HG03025 (cell line): Measurements from ENCODE around the gene UMPS.
"Not testable (repeated sequence)": the region's sequence is repeated elsewhere in the genome, so short reads cannot be mapped to it uniquely, and the experiment has no call there.

Source experiments
- ATAC-seq: cut with Tn5 transposase; IDR thresholded peaks from one replicate; pipeline ENCODE4 v1.9.1; 2021; ENCODE audit warnings: mild to moderate bottlenecking, moderate library complexity; ENCODE audit not compliant: unreplicated experiment, low FRiP score

UMPS gene

GRCh38 chr3:124705552-124705951 lies 24.7 kb upstream of the UMPS start:
- no peak for ATAC-seq

- not testable (repeated sequence) for ATAC-seq
Observed at GRCh38 chr3:124707223-124707622, 23.0 kb upstream of the UMPS start.

- ATAC-seq = no peak
Observed at GRCh38 chr3:124707656-124708062, 22.6 kb upstream of the UMPS start.

DNA sequence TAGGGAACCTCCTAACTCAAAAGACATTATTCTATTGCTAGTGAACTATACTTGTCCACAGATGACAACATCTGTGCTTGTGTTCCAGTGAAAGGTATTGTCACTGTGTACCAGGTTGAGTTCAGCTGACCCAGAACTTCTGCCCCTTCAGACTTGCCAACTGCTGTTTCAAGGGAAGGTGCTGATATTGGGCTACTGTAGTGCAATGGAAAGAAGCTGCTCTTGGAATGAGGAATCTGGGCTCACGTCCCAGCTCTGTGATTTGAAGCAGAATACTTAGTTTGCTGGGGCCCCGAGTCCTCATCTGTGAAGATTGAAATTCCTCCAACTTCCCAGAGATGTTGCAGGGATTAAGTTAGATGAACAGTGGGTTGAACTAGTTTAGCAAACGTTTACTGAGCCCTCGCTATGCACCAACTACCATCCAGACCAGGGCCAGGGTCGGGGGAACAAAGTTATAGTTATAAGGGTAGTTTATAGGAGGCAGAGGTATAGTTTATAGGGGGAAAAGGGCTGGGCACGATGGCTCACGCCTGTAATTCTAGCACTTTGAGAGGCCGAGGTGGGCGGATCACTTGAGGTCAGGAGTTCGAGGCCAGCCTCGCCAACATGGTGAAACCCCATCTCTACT lies 15.9 kb upstream of the UMPS start:
- ATAC-seq = no peak

DNA sequence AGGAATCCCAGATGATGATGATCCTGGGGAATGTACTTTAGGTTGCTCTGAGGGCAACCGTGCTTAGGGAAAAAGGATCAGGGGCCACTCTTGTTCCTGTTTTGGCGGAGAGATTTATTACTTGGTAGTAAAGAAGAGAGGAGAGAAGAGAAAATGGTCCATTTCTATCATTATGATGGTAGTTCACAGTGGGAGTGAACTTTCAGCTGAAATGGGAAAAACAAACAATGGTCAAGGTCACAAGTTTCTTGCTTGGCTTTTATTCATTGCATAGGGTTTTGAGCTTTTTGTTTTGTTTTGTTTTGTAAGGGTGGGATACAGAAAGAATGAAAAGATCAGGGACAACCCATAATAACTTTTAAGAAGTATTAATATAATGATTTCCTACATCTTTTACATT lies 7.7 kb upstream of the UMPS start:
- ATAC-seq = no peak

DNA sequence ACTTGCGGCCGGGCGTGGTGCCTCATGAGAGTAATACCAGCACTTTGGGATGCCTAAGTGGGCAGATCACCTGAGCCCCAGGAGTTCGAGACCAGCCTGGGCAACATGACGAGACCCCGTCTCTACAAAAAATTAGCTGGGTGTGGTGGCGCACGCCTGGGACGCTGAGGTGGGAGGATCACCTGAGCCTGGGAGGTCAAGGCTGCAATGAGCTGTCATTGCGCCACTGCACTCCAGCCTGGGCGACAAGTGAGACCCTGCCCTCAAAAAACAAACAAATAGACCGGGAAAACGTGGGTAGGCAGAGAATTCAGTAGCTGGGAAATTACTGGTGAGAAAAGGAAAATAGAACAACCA lies 667 bp downstream of the UMPS start:
- no peak for ATAC-seq

GRCh38 chr3:124731760-124732159 lies 1.5 kb downstream of the UMPS start:
- no peak for ATAC-seq

DNA sequence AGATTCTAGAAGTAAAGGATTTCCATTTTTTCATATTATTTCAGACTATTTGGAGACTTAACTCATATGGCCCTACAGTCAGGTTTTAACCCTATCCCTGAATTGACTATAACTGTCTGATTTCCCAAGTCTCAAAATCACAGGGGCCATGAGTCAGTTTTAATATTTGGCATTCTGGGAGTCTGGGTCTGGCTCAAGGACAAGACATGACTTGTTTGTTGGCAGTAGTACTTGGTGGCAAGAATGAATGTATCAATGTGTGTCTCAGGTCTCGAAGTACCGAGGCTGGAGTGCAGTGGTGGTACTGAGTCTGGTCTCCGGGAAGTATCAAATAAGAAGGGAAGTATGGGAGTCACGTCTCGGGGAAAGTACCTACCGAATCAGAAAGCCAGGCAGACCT lies 10.8 kb downstream of the UMPS start:
- no peak for ATAC-seq

DNA sequence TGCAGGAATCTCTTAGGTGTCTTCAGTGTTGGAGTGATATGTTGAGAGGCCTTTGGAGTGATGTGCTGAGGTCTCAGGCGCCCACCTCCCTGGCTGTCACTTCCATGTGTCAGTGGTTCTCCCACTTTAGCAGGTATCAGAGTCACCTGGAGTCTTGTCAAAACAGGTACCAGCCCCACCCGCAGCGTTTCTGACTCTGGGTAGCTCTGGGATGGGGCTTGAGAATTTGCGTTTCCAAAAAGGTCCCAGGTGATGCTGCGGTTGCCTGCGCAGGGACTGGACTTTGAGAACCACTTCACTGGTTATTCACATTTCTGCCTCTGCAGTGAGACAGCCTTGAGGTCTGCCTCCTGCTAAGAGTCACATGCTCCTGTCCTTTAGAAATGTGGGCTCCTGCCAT lies 15.5 kb downstream of the UMPS start:
- ATAC-seq = no peak

- no peak for ATAC-seq
Observed at GRCh38 chr3:124747111-124747981, 17.1 kb downstream of the UMPS start.

- no peak for ATAC-seq
Observed at GRCh38 chr3:124748560-124749198, 18.4 kb downstream of the UMPS start.

DNA sequence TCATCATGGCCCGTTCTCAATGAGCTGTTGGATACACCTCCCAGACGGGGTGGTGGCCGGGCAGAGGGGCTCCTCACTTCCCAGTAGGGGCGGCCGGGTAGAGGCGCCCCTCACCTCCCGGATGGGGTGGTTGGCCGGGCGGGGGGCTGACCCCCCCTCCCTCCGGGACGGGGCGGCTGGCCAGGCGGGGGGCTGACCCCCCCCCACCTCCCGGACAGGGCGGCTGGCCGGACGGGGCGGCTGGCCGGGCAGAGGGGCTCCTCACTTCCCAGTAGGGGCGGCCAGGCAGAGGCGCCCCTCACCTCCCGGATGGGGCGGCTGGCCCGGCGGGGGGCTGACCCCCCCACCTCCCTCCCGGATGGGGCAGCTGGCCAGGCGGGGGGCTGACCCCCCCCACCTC lies 19.6 kb downstream of the UMPS start:
- not testable (repeated sequence) for ATAC-seq

DNA sequence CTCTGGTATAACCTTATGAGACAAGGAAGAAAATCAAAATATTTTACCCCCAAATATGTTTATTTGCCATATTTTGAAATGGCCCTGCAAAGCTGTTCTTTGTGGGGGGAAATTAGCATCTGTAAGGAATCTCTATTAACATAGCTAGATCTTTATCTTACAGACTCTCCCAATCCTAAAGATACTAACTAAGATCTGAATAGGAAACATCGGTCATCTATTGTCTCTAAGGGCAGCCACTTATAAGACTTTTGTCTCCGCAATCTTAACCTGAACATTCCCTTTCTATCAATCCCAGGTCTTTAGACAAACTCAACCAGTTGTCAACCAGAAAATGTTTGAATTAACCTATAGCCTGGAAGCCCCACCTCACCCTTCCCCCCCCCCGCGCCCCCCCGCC lies 21.2 kb downstream of the UMPS start:
- no peak for ATAC-seq

DNA sequence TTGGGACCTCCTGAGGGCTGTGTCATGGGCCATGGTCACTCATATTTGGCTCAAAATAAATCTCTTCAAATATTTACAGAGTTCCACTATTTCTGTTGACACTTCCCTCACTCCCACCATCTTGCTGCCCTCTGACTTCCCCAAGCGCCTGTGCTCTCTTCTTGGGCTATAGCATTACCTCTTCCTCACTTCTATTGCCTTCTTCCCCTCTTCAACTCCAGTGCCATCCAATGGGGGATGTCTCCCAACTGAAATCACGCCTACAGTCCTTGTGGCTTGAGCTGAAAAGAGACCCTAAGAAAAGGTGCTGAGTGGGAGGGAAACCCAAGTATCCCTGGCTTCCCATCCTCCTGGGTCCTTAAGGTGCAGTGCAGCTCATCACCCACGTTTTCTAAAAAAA lies 21.8 kb downstream of the UMPS start:
- no peak for ATAC-seq

- ATAC-seq = not testable (repeated sequence)
Observed at GRCh38 chr3:124757926-124758325, 27.7 kb downstream of the UMPS start.

- no peak for ATAC-seq
Observed at GRCh38 chr3:124758851-124759635, 28.8 kb downstream of the UMPS start.

- no peak for ATAC-seq
Observed at GRCh38 chr3:124759666-124760401, 29.6 kb downstream of the UMPS start.

GRCh38 chr3:124760601-124761000 lies 30.3 kb downstream of the UMPS start:
- ATAC-seq = no peak

DNA sequence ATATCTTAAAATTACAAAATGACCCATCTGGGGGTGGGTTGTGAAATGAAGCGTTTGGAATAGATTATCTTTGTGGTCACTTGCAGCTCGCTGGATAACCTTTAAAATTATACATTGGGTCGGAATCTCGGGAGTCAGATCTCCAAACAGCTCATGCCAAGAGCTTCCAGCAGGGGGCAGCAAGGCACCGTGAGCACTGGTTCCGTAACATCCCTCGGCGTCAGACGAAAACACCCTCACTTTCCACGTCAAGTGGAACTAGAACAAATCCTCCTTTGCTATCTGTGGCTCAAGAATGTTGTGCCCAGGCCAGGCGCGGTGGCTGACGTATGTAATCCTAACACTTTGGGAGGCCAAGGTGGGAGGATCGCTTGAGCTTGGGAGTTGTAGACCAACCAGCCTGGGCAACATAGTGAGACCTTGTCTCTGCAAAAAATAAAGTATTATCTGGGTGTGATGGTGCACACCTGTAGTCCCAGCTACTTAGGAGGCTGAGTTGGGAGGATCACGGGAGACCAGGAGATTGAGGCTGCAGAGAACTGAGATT lies 31.1 kb downstream of the UMPS start:
- ATAC-seq = peak; percentile 68
